AG10803 (cell line): Measurements from ENCODE around the gene TEX10.
A peak's percentile ranks its signal among the peaks of the same experiment; 100 is the strongest.
"Not testable (repeated sequence)": the region's sequence is repeated elsewhere in the genome, so short reads cannot be mapped to it uniquely, and the experiment has no call there.

Source experiments
- DNase-seq: peaks from one replicate; pipeline ENCODE4 v3.0.0; 2010; ENCODE audit warnings: low read depth
- H3K4me3 ChIP-seq: 2 replicates; pipeline ENCODE4 v1.5.1; 2011; ENCODE audit warnings: mild to moderate bottlenecking, low read length, control low read depth
- CTCF ChIP-seq: conservative IDR thresholded peaks from 2 replicates; pipeline ENCODE4 v1.5.1; 2011; ENCODE audit warnings: mild to moderate bottlenecking, low read length, control low read depth, inconsistent platforms

Gene TEX10

DNA sequence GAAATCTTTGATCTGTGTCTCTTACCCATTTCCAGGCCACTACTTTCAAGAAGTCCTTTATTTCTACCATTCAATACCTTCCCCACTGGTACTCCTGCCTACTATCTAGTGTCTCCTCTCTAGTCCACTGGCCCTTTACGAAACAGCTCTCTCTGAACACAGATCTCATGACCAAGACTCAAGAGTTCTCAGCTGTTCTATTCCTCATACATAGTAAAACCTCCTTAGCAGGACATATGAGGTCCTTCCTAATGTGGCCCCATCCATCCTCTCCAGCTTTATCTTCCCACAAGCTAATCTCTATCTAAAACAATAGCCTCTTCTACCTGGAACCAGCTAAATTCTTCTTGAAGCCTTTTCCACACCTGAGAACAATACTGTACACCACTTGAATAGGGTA is 2.6 kb downstream of the TEX10 start:
- H3K4me3 ChIP-seq = no peak overlapping the region
- no peak for TF ChIP-seq CTCF
- no peak for DNase-seq

DNA sequence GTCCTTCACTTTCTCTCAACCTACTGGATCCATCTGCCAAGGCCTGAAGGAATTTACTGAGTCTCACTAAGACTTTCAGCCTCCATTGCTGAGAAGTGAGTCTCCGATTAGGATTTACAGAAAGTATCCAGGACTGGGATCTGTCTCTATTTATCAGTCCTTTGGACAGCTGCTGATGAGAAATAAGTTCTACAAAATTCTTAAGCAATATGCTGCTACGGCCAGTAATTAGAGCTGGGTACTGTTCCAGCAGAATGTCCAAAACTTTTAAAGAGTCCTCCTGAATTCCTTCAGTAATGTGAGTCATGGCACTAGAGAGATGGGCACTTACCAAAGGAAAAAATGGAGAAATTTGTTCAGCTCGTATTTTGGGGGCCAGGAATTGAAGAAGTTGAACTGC is 5.9 kb downstream of the TEX10 start:
- peak overlapping the region; percentile 19; the same call in 1 of the 2 replicates for H3K4me3 ChIP-seq
- DNase-seq = peak; percentile 85
- TF ChIP-seq CTCF = no peak

GRCh38 chr9:100341889-100342288 is 10.9 kb downstream of the TEX10 start:
- no peak overlapping the region for H3K4me3 ChIP-seq
- DNase-seq = no peak
- no peak for TF ChIP-seq CTCF

- no peak overlapping the region for H3K4me3 ChIP-seq
- no peak for DNase-seq
- TF ChIP-seq CTCF = no peak
Observed at GRCh38 chr9:100340224-100340623, 12.5 kb downstream of the TEX10 start.

GRCh38 chr9:100338736-100339135 is 14.0 kb downstream of the TEX10 start:
- H3K4me3 ChIP-seq, DNase-seq: not testable (repeated sequence)

DNA sequence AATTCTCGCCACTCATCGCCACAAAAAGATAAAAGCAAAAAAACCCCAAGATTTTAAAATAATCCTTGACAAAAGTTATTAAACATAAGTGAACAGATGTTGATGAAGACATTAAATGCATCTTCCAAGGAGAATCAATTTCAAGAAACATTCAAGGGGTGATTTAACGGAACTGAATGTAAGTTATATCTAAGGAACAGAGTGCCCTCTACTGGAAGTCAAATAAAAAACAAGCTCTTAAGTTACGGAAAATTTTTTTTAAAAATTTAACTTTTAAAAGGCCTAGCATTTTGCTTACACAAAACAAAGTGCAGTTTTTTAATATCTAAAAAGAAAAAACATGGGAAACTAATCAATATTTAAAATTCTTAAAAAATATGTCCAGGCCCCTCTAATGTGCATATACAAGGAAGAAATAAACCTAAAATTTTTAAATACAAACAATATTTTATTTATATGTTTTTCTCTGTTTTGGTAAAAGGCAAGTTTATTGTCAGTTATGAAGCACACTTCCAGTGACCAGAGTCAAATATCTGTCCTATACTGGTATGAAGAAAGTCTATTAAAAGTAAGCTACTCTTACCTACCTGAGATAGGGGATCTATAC is 28.0 kb downstream of the TEX10 start:
- no peak overlapping the region for H3K4me3 ChIP-seq
- TF ChIP-seq CTCF = peak; percentile 69
- peak; percentile 75 for DNase-seq

DNA sequence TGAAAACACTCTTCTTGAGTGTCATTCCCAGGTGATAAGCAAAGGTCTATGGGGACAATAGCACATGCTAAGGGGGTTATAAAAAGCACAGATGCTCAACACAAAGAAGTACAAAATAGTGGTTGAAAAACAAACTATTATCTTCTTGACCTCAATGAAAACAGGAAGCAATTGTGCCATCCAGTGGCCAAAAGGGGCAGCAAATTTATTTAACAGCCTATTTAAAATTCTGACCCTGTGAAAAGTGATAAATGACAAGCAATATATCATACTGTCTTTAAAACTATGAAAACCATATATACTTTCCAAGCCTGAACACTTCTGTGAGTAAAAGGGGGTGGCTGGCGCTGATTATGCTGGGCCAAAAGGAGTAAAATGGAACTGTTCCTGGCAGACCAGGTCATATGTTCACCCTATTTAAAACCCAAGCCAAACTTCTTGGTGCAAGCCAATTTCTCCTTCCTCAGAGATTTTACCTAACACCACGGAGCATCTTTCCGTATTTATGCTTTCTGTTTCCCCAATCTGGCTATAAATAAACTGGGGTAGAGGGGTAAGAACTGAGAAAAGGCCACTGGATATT is 29.7 kb downstream of the TEX10 start:
- no peak overlapping the region for H3K4me3 ChIP-seq
- peak; percentile 75 for TF ChIP-seq CTCF
- peak; percentile 44 for DNase-seq
